Measurements from ENCODE around the gene ITPR2. TPM values are rescaled to one million over a fixed set of nuclear protein-coding genes. Genes with fewer than 3 reads are reported as not detected.

The ITPR2 gene
- total and polyA plus RNA-seq, 2 of the 8 experiments (the other 6 are each of a cell fraction or from before 2014, with no cell fraction given), result 4.1 to 48.3 TPM

- Histone ChIP-seq H4K8ac (ENCODE audit: extremely low read depth, insufficient read depth, low read length) (no peak overlapping the region), H3K27me3 (replicated peaks in 1 of 4; ENCODE audit: control insufficient read depth in 3 of 4, extremely low read depth in 1 of 4, insufficient read depth in 3 of 4, low read length in 3 of 4) (peaks cover 0 to 6% (median 1%) of the 10 kb centered on the region in 4 experiments; a peak in 1 of 7 replicates), H4K20me1 (replicated peaks in 1 of 2; ENCODE audit: control insufficient read depth in 1 of 2, insufficient read depth in 2 of 2, low read length in 2 of 2) (peaks cover 5 to 15% of the 10 kb centered on the region in 2 experiments), H3K79me1 (ENCODE audit: low read depth, low read length) (no peaks in the 10 kb centered on the region; the same call in 1 of the 2 replicates), H2BK120ac (replicated peaks; ENCODE audit: low read depth, low read length) (no peak overlapping the region), H3K56ac (replicated peaks; ENCODE audit: insufficient read length, low read depth, low read length) (no peak overlapping the region), H4K91ac (replicated peaks; ENCODE audit: insufficient read length, low read length) (no peak overlapping the region), H3K4ac (replicated peaks; ENCODE audit: insufficient read length, low read depth, low read length) (no peak overlapping the region), H3K36me3 (ENCODE audit: control insufficient read depth in 2 of 4, insufficient read depth in 4 of 4, low read length in 3 of 4) (no peaks in the 10 kb centered on the region), H3K14ac (ENCODE audit: insufficient read length) (no peak overlapping the region), H3K4me2 (ENCODE audit: insufficient read depth in 1 of 2, low read depth in 2 of 2, low read length in 2 of 2) (peak overlapping the region in 1 of 2 experiments; percentile 93; a peak in 2 of 4 replicates), H2AFZ (ENCODE audit: low read length) (no peak overlapping the region), H2BK5ac (ENCODE audit: low read depth, low read length) (no peak overlapping the region), H2BK15ac (ENCODE audit: low read length) (no peak overlapping the region), H3K27ac (ENCODE audit: low read depth, low read length) (no peak overlapping the region), H4K5ac (ENCODE audit: insufficient read length, low read depth, low read length) (no peak overlapping the region), H2BK12ac (ENCODE audit: low read depth, low read length) (no peak overlapping the region), H2BK20ac (ENCODE audit: low read length) (no peak overlapping the region), H3K4me1 (replicated peaks in 1 of 4; ENCODE audit: control insufficient read depth in 3 of 4, insufficient read depth in 4 of 4, low read length in 3 of 4) (peaks cover 0 to 4% (median 3%) of the 10 kb centered on the region in 4 experiments; a peak in 5 of 7 replicates), H3K79me2 (ENCODE audit: control insufficient read depth in 1 of 2, insufficient read depth in 2 of 2, low read length in 2 of 2) (peaks cover 6 to 63% of the 10 kb centered on the region in 2 experiments; a peak in 3 of 4 replicates), H2AK5ac (ENCODE audit: low read depth, low read length) (no peak overlapping the region), H3K9ac (replicated peaks in 1 of 4; ENCODE audit: extremely low read depth in 1 of 4, low read depth in 3 of 4, low read length in 3 of 4) (no peak overlapping the region), H3K4me3 (ENCODE audit: extremely low read depth in 1 of 4, insufficient read depth in 2 of 4, low read depth in 3 of 4, low read length in 4 of 4) (peak overlapping the region in 1 of 4 experiments; percentile 47; a peak in 2 of 8 replicates), H3K18ac (ENCODE audit: extremely low read depth, low read length) (no peak overlapping the region), H3K9me3 (ENCODE audit: insufficient read depth in 2 of 2, low read depth in 1 of 2, low read length in 1 of 2) (no peaks in the 10 kb centered on the region), H3K23me2 (ENCODE audit: low read depth, low read length) (peaks cover 19% of the 10 kb centered on the region), H3K23ac (ENCODE audit: insufficient read length) (no peak overlapping the region)
- ChIA-PET CTCF (ENCODE audit: partially characterized antibody) (interaction anchor here (0.9 to 5.9 kb wide), 5 partner anchors 9 to 33 kb away, joined by 3 to 27 read pairs (median 5); no protein-coding TSS in a partner anchor), POLR2A (ENCODE audit: partially characterized antibody) (interaction anchor here (0.8 kb wide), 1 partner anchor 9 kb away, joined by 3 read pairs; no protein-coding TSS in a partner anchor)
- 95% methylated on average over 1 of the region's 1 CpG; no CpG with 5 or more reads in 1 of the 2 experiments for WGBS, 2 experiments (ENCODE audit: extremely low coverage in 1 of 2, insufficient coverage in 1 of 2, insufficient read length in 1 of 2, insufficient replicate concordance in 2 of 2, low coverage in 1 of 2, low lambda C conversion rate in 2 of 2, missing lambda C conversion rate in 1 of 2)
- DNase-seq (ENCODE audit: low read depth in 1 of 2, low spot score in 2 of 2) (no peak), FAIRE-seq (no peak)
- no peak for TF ChIP-seq YY1 (IDR thresholded peaks at IDR 0.05; ENCODE audit: low read depth, low read length)
- TF ChIP-seq MAFK (IDR thresholded peaks at IDR 0.05; ENCODE audit: low read depth, low read length), result no peak
- no peak for TF ChIP-seq HDAC2 (IDR thresholded peaks at IDR 0.05; ENCODE audit: borderline replicate concordance in 1 of 2, low read depth in 2 of 2, low read length in 2 of 2)
- no peak for TF ChIP-seq GABPA (IDR thresholded peaks at IDR 0.05; ENCODE audit: borderline replicate concordance, insufficient read depth, low read length)
- TF ChIP-seq RXRA (IDR thresholded peaks at IDR 0.05; ENCODE audit: insufficient read depth, low read depth, low read length), result no peak
- no peak for TF ChIP-seq CTCF (IDR thresholded peaks at IDR 0.05; ENCODE audit: control extremely low read depth in 1 of 3, insufficient read depth in 1 of 3, low read depth in 1 of 3, low read length in 3 of 3)
- TF ChIP-seq EGR1 (IDR thresholded peaks at IDR 0.05; ENCODE audit: borderline replicate concordance, low read depth, low read length), result no peak
- TF ChIP-seq GTF2F1 (IDR thresholded peaks at IDR 0.05; ENCODE audit: borderline replicate concordance, low read depth, low read length), result no peak
- TF ChIP-seq ZNF274 (IDR thresholded peaks at IDR 0.05; ENCODE audit: borderline replicate concordance, extremely low read depth, low read length), result no peak
- TF ChIP-seq SRF (IDR thresholded peaks at IDR 0.05; ENCODE audit: low read depth, low read length), result no peak
- no peak for TF ChIP-seq TEAD4 (IDR thresholded peaks at IDR 0.05; ENCODE audit: low read depth, low read length)
Measured at GRCh38 chr12:26830363-26830762, 2.6 kb downstream of the ITPR2 start.
